B cell (primary cell): ENCODE results near the gene LIMCH1.

Source experiments
- CTCF ChIP-seq: fragments of 200-600 bp; IDR thresholded peaks from one replicate; pipeline ENCODE4 v1.8.0; 2022; ENCODE audit warnings: antibody characterized with exemption, mild to moderate bottlenecking
- EZH2 ChIP-seq: IDR thresholded peaks from 2 replicates; pipeline ENCODE4 v1.6.1; 2012; ENCODE audit warnings: borderline replicate concordance, low read depth, mild to moderate bottlenecking, moderate library complexity, low read length; ENCODE audit not compliant: insufficient read depth, poor library complexity, severe bottlenecking

- TF ChIP-seq CTCF, result no peak
- no peak for TF ChIP-seq EZH2
Observed at GRCh38 chr4:41613386-41613785, 75.4 kb downstream of the LIMCH1 start.
